Measurements from ENCODE around the gene CDK4.

CDK4 gene

GRCh38 chr12:57757771-57758170 is 5.7 kb upstream of the CDK4 start:
- in situ Hi-C loops (cut with MboI; ENCODE audit: low sequenced_read_pairs), result no loop called here

- in situ Hi-C loops (cut with MboI; ENCODE audit: low sequenced_read_pairs), result no loop called here
Measured at GRCh38 chr12:57756406-57757341, 4.6 kb upstream of the CDK4 start.

GRCh38 chr12:57755454-57756372 is 3.6 kb upstream of the CDK4 start:
- in situ Hi-C loops (cut with MboI; ENCODE audit: low sequenced_read_pairs), result no loop called here

GRCh38 chr12:57755194-57755453 is 3.0 kb upstream of the CDK4 start:
- in situ Hi-C loops (cut with MboI; ENCODE audit: low sequenced_read_pairs), result no loop called here

- in situ Hi-C loops (cut with MboI; ENCODE audit: low sequenced_read_pairs), result no loop called here
Measured at GRCh38 chr12:57754411-57755193, 2.5 kb upstream of the CDK4 start, which contains the start of gene MARCHF9. TSS of gene MARCHF9 (plus strand) at chr12:57755103. CDS start at chr12:57755529, 426 bp downstream.

- in situ Hi-C loops (cut with MboI; ENCODE audit: low sequenced_read_pairs), result no loop called here
Measured at GRCh38 chr12:57753756-57754337, 1.7 kb upstream of the CDK4 start.

GRCh38 chr12:57752668-57753000 is 524 bp upstream of the CDK4 start:
- in situ Hi-C loops (cut with MboI; ENCODE audit: low sequenced_read_pairs), result no loop called here

GRCh38 chr12:57751432-57751787 is 700 bp downstream of the CDK4 start:
- in situ Hi-C loops (cut with MboI; ENCODE audit: low sequenced_read_pairs), result no loop called here

- in situ Hi-C loops (cut with MboI; ENCODE audit: low sequenced_read_pairs), result no loop called here
Measured at GRCh38 chr12:57750561-57751431, 1.3 kb downstream of the CDK4 start.

- in situ Hi-C loops (cut with MboI; ENCODE audit: low sequenced_read_pairs), result no loop called here
Measured at GRCh38 chr12:57749061-57749460, 3.0 kb downstream of the CDK4 start.

GRCh38 chr12:57746025-57746424 is 6.1 kb downstream of the CDK4 start:
- in situ Hi-C loops (cut with MboI; ENCODE audit: low sequenced_read_pairs), result no loop called here

- in situ Hi-C loops (cut with MboI; ENCODE audit: low sequenced_read_pairs), result no loop called here
Measured at GRCh38 chr12:57745485-57745881, 6.6 kb downstream of the CDK4 start.

GRCh38 chr12:57744777-57745484 is 7.2 kb downstream of the CDK4 start, which contains the start of gene TSPAN31:
TSS of gene TSPAN31 (plus strand) at chr12:57745039. CDS start at chr12:57745155, 116 bp downstream.
- in situ Hi-C loops (cut with MboI; ENCODE audit: low sequenced_read_pairs), result no loop called here

- in situ Hi-C loops (cut with MboI; ENCODE audit: low sequenced_read_pairs), result no loop called here
Measured at GRCh38 chr12:57744194-57744776, 7.8 kb downstream of the CDK4 start.

GRCh38 chr12:57743769-57744168 is 8.3 kb downstream of the CDK4 start:
- in situ Hi-C loops (cut with MboI; ENCODE audit: low sequenced_read_pairs), result no loop called here

- in situ Hi-C loops (cut with MboI; ENCODE audit: low sequenced_read_pairs), result no loop called here
Measured at GRCh38 chr12:57741844-57742738, 10.0 kb downstream of the CDK4 start.

- in situ Hi-C loops (cut with MboI; ENCODE audit: low sequenced_read_pairs), result no loop called here
Measured at GRCh38 chr12:57741413-57741789, 10.7 kb downstream of the CDK4 start.

All from HL-60/S4 (cell line).